Activated T-helper 9 cell treated with anti-CD3 and anti-CD28 coated beads, Interleukin-2, amount 50 U/mL, for 16 hours (primary cell): ENCODE measurements around the gene HOXC10.

ENCODE experiments used
- DNase-seq: peaks from one replicate; pipeline ENCODE4 v3.0.0-alpha.2; 2020; ENCODE audit warnings: low read depth

The HOXC10 gene

GRCh38 chr12:53984901-53985691, at the start of gene HOXC10:
Gene HOXC10 (plus strand): TSS chr12:53985146. CDS start chr12:53985260, 114 bp downstream.
- peak; percentile 43 for DNase-seq

GRCh38 chr12:53935383-53936341, 49.3 kb upstream of the HOXC10 start:
- DNase-seq = no peak

DNA sequence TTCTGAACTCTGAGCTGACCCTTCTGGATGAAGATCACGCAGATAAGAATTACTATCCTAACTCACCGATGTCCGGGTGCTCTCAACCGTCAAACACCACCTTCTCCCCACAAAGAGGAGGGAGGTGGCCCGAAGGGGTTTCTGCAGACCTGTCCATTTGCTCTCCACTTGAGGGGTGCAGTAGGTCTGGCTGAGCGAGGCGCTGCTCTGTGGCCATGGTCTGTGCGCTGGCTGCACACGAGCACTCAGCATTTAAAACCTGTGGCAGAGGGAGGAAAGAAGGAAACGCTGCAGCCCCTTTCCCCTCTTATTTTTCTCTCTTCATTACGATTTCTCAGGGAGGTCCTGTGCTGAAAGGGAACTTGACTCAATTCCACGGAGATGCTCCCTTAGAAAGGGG, 47.8 kb upstream of the HOXC10 start:
- no peak for DNase-seq

GRCh38 chr12:53937596-53938325, 47.2 kb upstream of the HOXC10 start:
- no peak for DNase-seq

GRCh38 chr12:53938326-53939140, 46.4 kb upstream of the HOXC10 start, which contains the start of gene HOXC13:
Gene HOXC13 (plus strand): TSS chr12:53938831. CDS start chr12:53938907, 76 bp downstream.
- DNase-seq = no peak

- no peak for DNase-seq
Observed at GRCh38 chr12:53939141-53940108, 45.5 kb upstream of the HOXC10 start.

DNA sequence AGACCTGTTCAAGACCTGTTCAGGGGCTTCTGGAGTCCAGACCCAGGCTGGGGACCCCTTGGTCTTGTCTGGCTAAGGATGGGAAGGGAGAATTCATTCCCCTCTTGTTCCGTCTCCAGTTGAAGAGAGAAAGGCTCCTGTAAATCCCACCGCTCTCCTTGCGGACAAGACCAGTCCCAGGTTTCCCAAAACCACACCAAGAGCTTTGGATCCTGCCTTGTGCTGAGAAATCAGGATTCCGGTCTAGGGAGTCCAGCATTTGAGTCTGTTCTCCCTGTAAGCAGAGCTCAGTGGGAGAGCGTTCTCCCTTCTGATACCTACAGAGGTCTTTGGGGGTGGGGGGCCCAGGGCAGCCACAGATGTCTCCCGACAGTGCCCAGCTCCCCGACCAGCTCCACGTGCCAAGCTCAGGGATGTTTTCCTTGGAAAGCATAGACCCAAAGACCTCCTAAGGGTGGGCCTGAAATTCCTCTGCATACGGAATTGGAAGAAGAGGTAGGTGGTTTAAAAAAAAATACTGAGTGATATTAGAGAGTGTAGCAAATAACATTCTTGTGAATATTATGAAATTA, 44.4 kb upstream of the HOXC10 start:
- no peak for DNase-seq

- DNase-seq = no peak
Observed at GRCh38 chr12:53941187-53941586, 43.8 kb upstream of the HOXC10 start.

DNA sequence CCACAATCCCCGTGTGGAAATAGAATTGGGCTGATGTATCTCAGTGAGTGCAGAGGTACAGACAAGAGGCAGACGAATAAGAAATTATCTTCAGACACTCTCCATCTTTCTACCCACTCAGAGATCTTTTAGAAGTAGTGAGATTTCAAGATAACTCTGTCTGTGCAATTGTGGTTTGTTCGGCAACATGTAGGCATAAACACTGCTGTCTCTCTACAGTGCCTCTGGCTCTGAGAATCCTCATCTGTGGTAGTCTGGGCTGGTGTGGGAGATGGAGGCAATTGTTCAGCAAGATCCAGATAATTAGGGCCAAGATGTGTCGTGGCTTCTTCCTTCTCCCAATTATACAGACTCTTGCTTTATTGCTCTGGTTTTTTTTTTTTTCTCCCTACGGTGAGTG, 43.2 kb upstream of the HOXC10 start:
- DNase-seq = no peak

DNA sequence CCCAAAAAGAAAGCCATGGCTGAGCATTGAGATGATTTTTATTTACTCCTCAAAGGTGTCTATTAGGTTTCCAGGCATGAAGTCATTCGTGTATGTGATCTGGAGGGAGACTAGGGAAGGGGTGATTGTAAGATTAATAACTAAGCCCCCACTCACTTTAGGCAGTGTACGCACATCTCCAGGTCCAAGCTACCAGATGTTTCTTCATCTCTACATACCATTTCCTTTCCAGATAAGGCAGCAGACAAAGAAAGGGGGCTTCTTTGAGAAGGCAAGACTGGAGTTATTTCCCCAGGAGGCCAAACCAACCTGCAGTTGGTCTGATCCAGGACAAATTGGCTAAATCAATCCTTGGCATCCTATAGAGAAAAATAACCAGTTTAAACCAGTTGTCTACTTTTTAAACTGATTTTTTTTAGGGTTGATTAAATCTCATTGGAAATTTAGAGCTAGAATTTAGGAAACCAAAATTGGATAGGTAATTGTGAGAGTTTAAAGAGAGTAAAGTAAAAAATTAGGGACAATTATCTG, 42.4 kb upstream of the HOXC10 start:
- DNase-seq = no peak

GRCh38 chr12:53944209-53944608, 40.7 kb upstream of the HOXC10 start:
- no peak for DNase-seq

DNA sequence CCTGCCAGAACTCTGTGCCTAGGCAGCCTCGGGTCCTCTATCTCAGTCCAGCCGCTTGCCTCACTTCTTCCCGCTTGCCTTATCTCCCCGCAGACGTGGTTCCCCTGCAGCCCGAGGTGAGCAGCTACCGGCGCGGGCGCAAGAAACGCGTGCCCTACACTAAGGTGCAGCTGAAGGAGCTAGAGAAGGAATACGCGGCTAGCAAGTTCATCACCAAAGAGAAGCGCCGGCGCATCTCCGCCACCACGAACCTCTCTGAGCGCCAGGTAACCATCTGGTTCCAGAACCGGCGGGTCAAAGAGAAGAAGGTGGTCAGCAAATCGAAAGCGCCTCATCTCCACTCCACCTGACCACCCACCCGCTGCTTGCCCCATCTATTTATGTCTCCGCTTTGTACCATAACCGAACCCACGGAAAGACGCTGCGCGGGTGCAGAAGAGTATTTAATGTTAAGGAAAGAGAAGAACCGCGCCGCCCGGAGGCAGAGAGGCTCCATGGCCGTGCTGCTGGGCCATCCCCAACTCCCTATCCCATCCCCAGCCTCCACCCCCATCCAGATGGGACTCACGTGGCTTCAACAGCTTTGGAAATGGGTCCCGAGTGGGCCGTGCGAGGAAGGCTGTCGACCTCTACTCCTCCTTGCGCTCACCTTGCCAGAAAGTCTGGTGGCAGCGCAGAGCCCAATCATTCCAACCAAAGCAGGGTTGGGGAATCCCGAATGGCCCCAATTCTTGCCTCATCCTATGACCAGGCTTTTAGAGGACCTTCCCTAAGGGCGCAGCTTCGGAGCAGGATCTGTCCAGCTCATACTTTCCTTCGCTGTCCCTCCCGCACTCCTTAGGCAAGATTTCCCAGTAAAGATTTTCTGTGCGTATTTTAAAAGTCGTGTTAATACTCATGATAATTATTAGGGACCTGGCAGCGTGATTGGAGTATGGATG, 39.8 kb upstream of the HOXC10 start:
- no peak for DNase-seq

GRCh38 chr12:53947743-53948142, 37.2 kb upstream of the HOXC10 start:
- no peak for DNase-seq

DNA sequence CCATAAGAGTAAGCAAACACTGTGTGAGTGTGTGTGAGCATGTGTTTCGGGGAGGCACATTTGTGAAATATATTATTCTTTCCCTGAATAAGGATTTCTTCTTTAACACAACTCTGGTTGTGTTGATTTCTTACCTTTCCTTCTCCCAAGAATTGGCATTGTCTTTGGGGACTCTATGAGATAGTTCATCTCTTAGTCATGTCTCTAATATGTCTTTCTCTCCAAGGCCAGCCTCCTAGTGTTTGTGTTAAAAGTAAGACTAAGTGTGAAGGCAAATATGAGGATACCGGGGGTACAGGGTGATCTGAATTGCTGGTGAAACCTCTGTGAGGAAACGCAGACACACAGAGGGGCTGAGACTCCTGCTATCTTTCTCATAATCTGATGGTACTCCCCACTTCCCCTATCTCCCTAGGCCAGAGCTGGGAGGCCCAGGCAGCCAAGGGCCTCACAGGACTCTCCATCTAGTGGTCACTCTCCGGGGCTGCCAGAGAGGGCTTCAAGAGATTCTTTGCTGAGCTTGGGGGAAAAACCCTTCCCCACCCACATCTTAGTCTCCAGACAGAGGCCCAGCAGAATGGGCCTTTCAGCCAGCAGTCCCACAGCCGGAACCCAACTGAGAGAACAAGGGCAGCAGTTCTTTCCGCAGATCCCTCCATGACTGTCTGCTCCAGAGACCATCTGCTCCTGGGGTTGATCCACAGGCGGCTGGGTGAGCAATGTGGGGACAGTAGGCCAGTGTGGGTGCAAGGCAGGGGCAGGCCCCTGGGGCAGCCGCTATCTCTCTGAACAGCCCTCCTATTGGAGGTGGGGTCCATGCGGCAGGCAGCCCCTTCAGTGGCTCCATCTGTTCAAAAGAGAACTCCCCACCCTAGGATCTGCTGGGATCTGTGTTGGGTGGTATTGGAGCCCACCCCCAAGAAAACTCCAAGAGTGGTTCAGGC, 36.0 kb upstream of the HOXC10 start:
- DNase-seq = no peak

GRCh38 chr12:53949631-53950436, 35.1 kb upstream of the HOXC10 start:
- no peak for DNase-seq

GRCh38 chr12:53950437-53950773, 34.5 kb upstream of the HOXC10 start:
- DNase-seq = no peak
